ENCODE results near the gene ALDH9A1.
"Not testable (repeated sequence)": the region's sequence is repeated elsewhere in the genome, so short reads cannot be mapped to it uniquely, and the experiment has no call there.

The ALDH9A1 gene

DNA sequence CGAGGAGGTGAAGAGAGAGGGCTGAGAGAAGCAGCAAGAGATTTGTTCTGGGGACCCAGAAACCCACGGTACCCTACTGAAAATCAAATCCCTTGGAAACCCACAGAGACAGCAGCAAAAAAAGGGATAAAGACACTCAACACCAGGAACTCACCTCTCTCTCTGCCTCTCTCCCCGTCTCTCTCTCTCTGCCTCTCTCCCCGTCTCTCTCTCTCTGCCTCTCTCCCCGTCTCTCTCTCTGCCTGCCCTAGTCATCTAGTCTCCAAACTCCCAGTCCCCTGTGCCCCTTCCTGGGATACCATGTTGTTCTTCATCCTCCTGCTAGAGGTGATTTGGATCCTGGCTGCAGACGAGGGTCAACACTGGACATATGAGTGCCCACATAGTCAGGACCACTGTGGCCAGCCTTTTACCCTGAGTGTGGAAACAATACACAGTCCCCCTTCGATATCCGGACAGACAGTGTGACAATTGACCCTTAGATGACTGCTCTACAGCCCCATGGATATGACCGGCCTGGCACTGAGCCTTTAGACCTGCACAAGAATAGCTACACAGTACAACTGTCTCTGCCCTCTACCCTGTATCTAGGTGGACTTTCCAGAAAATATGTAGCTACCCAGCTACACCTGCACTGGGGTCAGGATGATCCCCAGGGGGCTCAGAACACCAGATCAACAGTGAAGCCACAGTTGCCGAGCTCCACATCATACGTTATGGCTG, 9.8 kb upstream of the ALDH9A1 start (continued):
- TF ChIP-seq, protein P1, sequence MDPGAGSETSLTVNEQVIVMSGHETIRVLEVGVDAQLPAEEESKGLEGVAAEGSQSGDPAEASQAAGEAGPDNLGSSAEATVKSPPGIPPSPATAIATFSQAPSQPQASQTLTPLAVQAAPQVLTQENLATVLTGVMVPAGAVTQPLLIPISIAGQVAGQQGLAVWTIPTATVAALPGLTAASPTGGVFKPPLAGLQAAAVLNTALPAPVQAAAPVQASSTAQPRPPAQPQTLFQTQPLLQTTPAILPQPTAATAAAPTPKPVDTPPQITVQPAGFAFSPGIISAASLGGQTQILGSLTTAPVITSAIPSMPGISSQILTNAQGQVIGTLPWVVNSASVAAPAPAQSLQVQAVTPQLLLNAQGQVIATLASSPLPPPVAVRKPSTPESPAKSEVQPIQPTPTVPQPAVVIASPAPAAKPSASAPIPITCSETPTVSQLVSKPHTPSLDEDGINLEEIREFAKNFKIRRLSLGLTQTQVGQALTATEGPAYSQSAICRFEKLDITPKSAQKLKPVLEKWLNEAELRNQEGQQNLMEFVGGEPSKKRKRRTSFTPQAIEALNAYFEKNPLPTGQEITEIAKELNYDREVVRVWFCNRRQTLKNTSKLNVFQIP (CRISPR knock-in tag; IDR thresholded peaks at IDR 0.05; ENCODE audit: borderline replicate concordance, low read depth), result no peak
- TF ChIP-seq ZC3H10 (CRISPR knock-in tag; IDR thresholded peaks at IDR 0.05) (no peak), ESRRG (CRISPR knock-in tag; IDR thresholded peaks at IDR 0.05) (no peak), RARB (CRISPR knock-in tag; IDR thresholded peaks at IDR 0.05) (no peak)

DNA sequence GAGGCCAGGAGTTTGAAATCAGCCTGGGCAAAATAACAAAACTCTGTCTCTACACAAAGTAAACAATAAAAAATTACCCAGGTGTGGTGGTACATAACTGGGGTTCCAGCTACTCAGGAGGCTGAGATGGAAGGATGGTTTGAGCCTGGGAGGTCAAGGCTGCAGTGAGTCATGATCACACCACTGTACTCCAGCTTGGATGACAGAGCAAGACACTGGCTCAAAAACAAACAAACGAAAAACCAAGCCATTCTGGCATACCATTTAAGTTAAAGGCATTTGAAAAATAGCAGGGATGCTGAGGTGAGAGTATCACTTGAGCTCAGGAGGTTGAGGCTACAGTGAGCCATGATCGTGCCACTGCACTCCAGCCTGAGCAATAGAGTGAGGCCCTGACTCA, 5.3 kb upstream of the ALDH9A1 start:
- no peak for ATAC-seq

DNA sequence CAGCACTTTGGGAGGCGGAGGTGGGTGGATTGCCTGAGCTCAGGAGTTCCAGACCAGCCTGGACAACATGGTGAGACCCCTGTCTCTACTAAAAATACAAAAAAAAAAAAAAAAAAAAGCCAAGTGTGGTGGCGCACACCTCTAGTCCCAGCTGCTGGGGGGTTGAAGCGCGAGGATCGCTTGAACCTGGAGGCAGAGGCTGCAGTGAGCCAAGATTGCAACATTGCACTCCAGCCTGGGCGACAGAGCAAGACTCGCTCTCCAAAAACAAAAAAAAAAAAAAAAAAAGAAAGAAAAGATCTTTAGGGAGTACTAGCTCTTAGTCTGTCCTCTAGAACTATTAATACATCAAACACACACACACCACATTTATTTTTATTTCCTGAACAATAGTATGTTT, 3.6 kb upstream of the ALDH9A1 start:
- not testable (repeated sequence) for ATAC-seq

More for the DNA sequence above, 5.3 kb upstream of the ALDH9A1 start:
- TF ChIP-seq ZNF8 (CRISPR knock-in tag; IDR thresholded peaks at IDR 0.05) (no peak), OSR1 (CRISPR knock-in tag; IDR thresholded peaks at IDR 0.05) (no peak), ZNF565 (CRISPR knock-in tag; conservative IDR thresholded peaks at IDR 0.05; ENCODE audit: low read depth) (no peak), PPARA (CRISPR knock-in tag; IDR thresholded peaks at IDR 0.05; ENCODE audit: borderline replicate concordance) (no peak), GLIS3 (CRISPR knock-in tag; IDR thresholded peaks at IDR 0.05) (no peak), TCF4 (CRISPR knock-in tag; IDR thresholded peaks at IDR 0.05; ENCODE audit: borderline replicate concordance) (no peak), PATZ1 (CRISPR knock-in tag; IDR thresholded peaks at IDR 0.05; ENCODE audit: borderline replicate concordance) (no peak), ARNTL (CRISPR knock-in tag; IDR thresholded peaks at IDR 0.05; ENCODE audit: borderline replicate concordance, low read depth) (no peak), ISL1 (CRISPR knock-in tag; IDR thresholded peaks at IDR 0.05) (no peak)
- TF ChIP-seq, protein P1 (CRISPR knock-in tag; IDR thresholded peaks at IDR 0.05; ENCODE audit: borderline replicate concordance, low read depth), result no peak

DNA sequence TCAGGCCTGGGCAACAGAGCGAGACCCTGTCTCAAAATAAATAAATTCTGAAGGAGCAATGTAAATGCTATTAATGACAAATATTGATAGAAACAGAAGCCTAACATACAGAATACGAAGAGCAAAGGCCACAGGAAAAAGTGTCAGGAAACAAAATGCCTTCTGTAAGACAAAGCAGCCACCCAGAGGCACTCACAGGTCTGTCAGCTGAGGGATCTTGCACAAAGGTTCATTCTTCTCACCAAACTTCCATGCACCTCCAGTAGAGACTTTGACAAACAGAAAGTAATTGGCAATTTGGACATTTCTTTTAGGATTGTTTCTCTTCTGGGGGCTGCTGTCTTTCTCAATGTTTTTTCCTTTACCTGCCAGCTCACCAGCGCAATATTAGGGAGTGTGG, 1.2 kb upstream of the ALDH9A1 start:
- TF ChIP-seq TOX (CRISPR knock-in tag; IDR thresholded peaks at IDR 0.05; ENCODE audit: borderline replicate concordance), result no peak
- TF ChIP-seq CREB5 (CRISPR knock-in tag; IDR thresholded peaks at IDR 0.05; ENCODE audit: low read depth), result no peak
- TF ChIP-seq TCF4 (CRISPR knock-in tag; IDR thresholded peaks at IDR 0.05; ENCODE audit: borderline replicate concordance), result no peak
- TF ChIP-seq PATZ1 (CRISPR knock-in tag; IDR thresholded peaks at IDR 0.05; ENCODE audit: borderline replicate concordance), result no peak
- ATAC-seq, result no peak

DNA sequence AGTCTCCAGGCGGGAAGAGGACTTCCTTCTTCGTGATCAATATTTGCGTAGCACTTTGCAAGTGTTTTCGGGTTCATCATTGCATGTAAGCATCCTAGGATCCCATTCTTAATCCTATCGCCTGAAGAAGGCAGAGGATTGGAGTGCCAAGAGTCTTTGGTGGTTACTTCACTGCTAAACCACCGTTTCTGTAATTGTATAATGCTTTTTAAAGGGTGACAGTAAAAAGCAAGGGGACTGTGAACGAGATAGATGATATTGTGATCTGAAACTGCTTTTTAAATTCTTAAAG, 345 bp upstream of the ALDH9A1 start:
- no peak for ATAC-seq
- TF ChIP-seq PATZ1 (CRISPR knock-in tag; IDR thresholded peaks at IDR 0.05; ENCODE audit: borderline replicate concordance), result no peak
- TF ChIP-seq TOX (CRISPR knock-in tag; IDR thresholded peaks at IDR 0.05; ENCODE audit: borderline replicate concordance), result no peak
- no peak for TF ChIP-seq CREB5 (CRISPR knock-in tag; IDR thresholded peaks at IDR 0.05; ENCODE audit: low read depth)
- TF ChIP-seq, protein P2, sequence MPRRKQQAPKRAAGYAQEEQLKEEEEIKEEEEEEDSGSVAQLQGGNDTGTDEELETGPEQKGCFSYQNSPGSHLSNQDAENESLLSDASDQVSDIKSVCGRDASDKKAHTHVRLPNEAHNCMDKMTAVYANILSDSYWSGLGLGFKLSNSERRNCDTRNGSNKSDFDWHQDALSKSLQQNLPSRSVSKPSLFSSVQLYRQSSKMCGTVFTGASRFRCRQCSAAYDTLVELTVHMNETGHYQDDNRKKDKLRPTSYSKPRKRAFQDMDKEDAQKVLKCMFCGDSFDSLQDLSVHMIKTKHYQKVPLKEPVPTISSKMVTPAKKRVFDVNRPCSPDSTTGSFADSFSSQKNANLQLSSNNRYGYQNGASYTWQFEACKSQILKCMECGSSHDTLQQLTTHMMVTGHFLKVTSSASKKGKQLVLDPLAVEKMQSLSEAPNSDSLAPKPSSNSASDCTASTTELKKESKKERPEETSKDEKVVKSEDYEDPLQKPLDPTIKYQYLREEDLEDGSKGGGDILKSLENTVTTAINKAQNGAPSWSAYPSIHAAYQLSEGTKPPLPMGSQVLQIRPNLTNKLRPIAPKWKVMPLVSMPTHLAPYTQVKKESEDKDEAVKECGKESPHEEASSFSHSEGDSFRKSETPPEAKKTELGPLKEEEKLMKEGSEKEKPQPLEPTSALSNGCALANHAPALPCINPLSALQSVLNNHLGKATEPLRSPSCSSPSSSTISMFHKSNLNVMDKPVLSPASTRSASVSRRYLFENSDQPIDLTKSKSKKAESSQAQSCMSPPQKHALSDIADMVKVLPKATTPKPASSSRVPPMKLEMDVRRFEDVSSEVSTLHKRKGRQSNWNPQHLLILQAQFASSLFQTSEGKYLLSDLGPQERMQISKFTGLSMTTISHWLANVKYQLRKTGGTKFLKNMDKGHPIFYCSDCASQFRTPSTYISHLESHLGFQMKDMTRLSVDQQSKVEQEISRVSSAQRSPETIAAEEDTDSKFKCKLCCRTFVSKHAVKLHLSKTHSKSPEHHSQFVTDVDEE (CRISPR knock-in tag; IDR thresholded peaks at IDR 0.05), result no peak
- TF ChIP-seq SNAI2 (CRISPR knock-in tag; IDR thresholded peaks at IDR 0.05), result no peak
- no peak for TF ChIP-seq ESRRG (CRISPR knock-in tag; IDR thresholded peaks at IDR 0.05)
- no peak for TF ChIP-seq BACH2 (CRISPR knock-in tag; IDR thresholded peaks at IDR 0.05; ENCODE audit: borderline replicate concordance)
- TF ChIP-seq CSDC2 (CRISPR knock-in tag; IDR thresholded peaks at IDR 0.05), result no peak
- TF ChIP-seq ZC3H10 (CRISPR knock-in tag; IDR thresholded peaks at IDR 0.05), result no peak
